ENCODE data around the gene PCBP4.

Gene PCBP4

DNA sequence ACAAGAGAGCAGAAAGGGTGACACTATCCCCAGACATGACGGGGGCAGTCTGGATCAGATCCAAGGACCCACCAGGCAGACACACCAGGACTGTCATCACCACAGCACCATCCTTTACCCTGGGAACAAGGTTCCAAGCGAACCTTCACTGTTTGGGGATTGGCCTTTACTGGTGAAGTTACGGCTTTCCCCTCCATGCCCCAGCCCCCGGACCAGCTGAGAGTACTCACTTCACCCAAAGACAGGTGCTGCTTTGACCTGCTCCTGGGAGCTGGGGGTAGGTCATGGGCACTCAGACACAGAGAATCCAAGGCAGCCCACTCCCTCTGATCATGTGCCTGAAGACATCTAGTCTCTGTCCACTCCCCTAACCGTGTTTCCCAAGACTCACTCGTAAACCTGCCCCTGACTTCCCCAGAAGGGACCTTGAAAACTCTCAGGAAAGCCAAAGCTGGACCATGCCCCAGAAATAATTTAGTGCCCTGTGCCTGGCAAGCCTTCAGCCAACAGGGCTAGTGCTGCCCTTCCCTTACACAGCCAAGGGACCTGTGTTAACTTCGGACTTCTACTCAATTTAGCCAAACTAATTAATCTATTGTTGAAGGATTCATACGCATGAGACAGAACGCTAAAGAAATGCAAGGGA is 28.4 kb downstream of the PCBP4 start:
- WGBS, 2 experiments = 90 to 92% methylated on average over 9 of the region's 9 CpGs
- Histone ChIP-seq H3K36me3 (ENCODE audit: control insufficient read depth, insufficient read depth, low read length) (peaks cover 12% of the 10 kb centered on the region), H3K4me3 (ENCODE audit: insufficient read depth, low read depth, low read length) (no peak overlapping the region), H3K27ac (ENCODE audit: insufficient read depth, low read depth, low read length, poor library complexity, severe bottlenecking) (no peak overlapping the region), H3K27me3 (ENCODE audit: control insufficient read depth, insufficient read depth, low read length, poor library complexity, severe bottlenecking) (no peaks in the 10 kb centered on the region), H3K4me1 (ENCODE audit: control insufficient read depth, insufficient read depth, low read length) (peaks cover 3% of the 10 kb centered on the region), H3K9me3 (ENCODE audit: control insufficient read depth, low read length) (no peaks in the 10 kb centered on the region)

DNA sequence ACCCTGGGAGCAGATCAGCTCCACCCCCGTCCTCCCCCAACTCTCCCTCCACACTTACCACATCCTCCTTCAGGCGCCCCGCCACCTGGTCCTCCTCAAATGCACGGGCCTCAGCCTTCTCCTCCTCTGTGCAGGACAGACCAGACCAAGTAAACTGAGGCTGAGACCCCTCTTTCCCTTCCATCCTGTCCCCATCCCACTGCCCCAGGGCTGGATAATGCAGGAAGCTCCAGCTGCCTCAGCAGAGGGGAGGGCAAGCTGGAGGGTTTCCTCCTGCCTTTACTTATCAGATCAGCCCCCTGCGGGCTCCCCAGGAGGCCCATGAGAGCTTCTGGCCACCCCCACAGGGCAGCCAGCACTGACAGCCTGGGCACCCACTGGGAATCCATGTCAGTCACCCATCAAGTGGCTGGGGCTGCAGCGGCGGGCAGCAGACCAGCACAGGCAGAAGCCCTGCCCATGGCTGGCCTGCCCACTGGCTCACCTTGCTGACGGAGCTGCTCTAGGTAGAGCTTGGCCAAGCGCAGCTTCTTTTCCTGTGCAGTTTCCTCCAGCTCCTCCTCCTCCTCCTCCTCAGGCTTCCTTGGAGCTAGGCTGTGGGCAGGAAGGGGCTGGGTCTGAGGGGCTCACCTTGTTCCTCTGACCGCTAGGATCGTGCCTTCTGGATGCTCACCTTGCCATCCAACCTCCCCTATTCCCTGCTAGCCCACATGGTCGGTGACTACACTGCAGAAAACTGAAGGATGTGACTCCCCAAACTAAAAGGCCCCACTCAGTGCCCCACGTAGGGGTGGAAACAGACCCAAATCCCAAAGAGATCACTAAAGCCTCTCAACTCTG is 29.4 kb downstream of the PCBP4 start:
- WGBS, 2 experiments = 92 to 94% methylated on average over 13 of the region's 13 CpGs
- Histone ChIP-seq H3K4me3 (ENCODE audit: insufficient read depth, low read depth, low read length) (no peak overlapping the region), H3K36me3 (ENCODE audit: control insufficient read depth, insufficient read depth, low read length) (peaks cover 17% of the 10 kb centered on the region), H3K27me3 (ENCODE audit: control insufficient read depth, insufficient read depth, low read length, poor library complexity, severe bottlenecking) (no peaks in the 10 kb centered on the region), H3K9me3 (ENCODE audit: control insufficient read depth, low read length) (no peaks in the 10 kb centered on the region), H3K4me1 (ENCODE audit: control insufficient read depth, insufficient read depth, low read length) (peaks cover 3% of the 10 kb centered on the region), H3K27ac (ENCODE audit: insufficient read depth, low read depth, low read length, poor library complexity, severe bottlenecking) (no peak overlapping the region)

DNA sequence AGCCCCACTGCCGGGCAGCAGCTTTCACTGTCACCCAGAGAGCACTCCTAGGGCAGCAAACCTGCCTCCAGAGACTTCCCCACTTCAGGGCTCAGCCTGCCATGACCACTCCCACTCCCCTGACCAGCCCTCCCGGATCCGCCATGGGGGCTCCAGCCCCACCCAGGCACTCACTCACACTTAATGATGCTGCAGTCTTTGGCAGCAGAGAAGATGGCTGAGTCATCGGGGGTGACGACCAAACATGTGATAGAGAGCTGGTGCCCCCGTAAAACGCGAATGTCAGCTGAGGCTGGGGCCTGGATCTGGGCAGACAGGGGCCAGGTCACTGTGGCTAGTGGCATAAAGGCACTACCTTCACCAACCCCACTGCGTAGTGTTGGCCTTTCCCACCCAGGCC is 30.2 kb downstream of the PCBP4 start:
- Histone ChIP-seq H3K4me1 (ENCODE audit: control insufficient read depth, insufficient read depth, low read length) (peaks cover 3% of the 10 kb centered on the region), H3K36me3 (ENCODE audit: control insufficient read depth, insufficient read depth, low read length) (peaks cover 17% of the 10 kb centered on the region), H3K9me3 (ENCODE audit: control insufficient read depth, low read length) (no peaks in the 10 kb centered on the region), H3K27ac (ENCODE audit: insufficient read depth, low read depth, low read length, poor library complexity, severe bottlenecking) (no peak overlapping the region), H3K27me3 (ENCODE audit: control insufficient read depth, insufficient read depth, low read length, poor library complexity, severe bottlenecking) (no peaks in the 10 kb centered on the region), H3K4me3 (ENCODE audit: insufficient read depth, low read depth, low read length) (no peak overlapping the region)
- 94 to 96% methylated on average over 9 of the region's 9 CpGs for WGBS, 2 experiments

DNA sequence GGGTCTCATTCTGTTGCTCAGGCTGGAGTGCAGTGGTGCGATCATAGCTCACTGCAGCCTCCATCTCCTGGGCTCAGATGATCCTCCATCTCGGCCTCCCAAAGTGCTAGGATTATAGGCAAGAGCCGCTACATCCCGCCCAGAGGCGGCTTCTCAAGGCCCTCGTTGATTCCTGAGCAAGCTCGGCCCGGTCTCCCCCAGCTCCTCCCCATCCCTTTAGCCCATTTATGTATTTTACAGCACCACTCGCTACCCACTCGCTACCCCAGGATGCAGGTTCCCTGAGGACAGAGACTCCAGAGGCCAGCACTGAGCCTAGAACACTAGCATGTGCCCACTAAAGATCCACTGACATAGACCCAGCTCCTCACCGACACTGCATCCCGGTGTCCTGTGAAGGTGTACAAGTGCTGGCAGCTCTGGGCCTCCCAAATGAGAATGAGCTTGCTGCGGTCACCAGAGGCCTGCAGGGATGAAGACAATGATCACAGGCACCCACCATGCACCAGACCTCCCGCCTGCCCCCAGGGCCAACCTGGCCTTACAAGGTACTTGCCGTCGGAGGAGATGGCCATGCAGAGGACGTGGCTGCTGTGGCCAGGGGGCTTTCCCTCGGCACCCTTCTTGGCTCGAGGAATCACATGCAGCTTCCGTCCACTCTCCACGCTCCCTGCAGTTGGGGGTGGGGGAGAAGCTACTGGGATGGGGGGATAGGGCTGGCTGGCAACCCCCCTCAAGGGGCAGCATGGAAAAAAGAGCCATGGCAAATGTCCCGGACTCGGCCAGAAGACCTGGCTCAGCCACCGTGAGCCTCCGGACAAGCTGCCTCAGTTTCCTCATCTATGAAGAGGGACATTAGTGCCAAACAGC is 31.1 kb downstream of the PCBP4 start:
- H3K9me3 ChIP-seq (ENCODE audit: control insufficient read depth, low read length) = no peaks in the 10 kb centered on the region
- no peaks in the 10 kb centered on the region for H3K27me3 ChIP-seq (ENCODE audit: control insufficient read depth, insufficient read depth, low read length, poor library complexity, severe bottlenecking)
- 94 to 95% methylated on average over 25 of the region's 25 CpGs for WGBS, 2 experiments
- H3K4me3 ChIP-seq (ENCODE audit: insufficient read depth, low read depth, low read length) = no peak overlapping the region
- peaks cover 17% of the 10 kb centered on the region for H3K36me3 ChIP-seq (ENCODE audit: control insufficient read depth, insufficient read depth, low read length)
- peaks cover 3% of the 10 kb centered on the region for H3K4me1 ChIP-seq (ENCODE audit: control insufficient read depth, insufficient read depth, low read length)
- no peak overlapping the region for H3K27ac ChIP-seq (ENCODE audit: insufficient read depth, low read depth, low read length, poor library complexity, severe bottlenecking)

DNA sequence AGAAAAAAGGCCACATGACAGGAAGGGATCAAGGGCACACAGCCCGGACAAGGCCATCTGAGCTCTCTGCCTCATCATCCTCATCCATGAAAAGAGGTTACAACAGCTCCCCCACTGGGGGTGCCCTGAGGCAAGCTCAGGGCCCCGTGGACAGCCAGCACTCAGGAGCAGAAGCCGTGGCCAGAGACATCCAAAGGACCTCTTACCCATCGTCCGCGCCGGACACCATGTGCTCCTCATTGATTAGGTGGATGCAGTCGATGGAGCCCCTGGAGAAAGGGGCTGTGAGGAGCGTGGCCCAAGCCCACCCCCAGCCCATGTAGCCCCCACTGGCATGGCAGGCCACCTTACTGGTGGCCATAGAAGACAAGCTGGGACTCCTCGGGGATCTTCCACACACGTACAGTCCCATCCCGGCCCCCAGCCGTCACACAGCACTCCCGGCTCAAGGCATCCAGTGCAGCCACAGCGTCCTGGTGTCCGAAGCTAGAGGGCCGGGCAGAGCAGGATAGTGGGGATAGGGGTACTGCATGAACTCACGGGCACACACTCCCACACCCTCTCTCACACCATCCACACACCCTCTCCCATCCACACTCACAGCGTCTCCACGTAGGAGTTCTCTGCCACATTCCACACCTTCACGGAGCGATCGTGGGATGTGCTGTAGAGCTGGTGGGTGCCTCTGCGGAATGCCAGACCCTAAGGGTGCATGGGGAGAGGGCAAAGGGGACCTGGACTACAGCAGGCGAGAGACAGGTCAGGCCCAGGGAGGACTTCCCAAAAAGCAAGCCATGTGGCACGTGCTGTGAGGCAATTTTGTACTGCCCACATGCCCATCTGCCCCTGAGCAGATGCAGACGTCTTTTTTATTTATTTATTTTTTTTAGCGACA is 32.0 kb downstream of the PCBP4 start:
- no peaks in the 10 kb centered on the region for H3K4me1 ChIP-seq (ENCODE audit: control insufficient read depth, insufficient read depth, low read length)
- H3K27me3 ChIP-seq (ENCODE audit: control insufficient read depth, insufficient read depth, low read length, poor library complexity, severe bottlenecking) = no peaks in the 10 kb centered on the region
- H3K4me3 ChIP-seq (ENCODE audit: insufficient read depth, low read depth, low read length) = no peak overlapping the region
- no peak overlapping the region for H3K27ac ChIP-seq (ENCODE audit: insufficient read depth, low read depth, low read length, poor library complexity, severe bottlenecking)
- H3K36me3 ChIP-seq (ENCODE audit: control insufficient read depth, insufficient read depth, low read length) = peaks cover 17% of the 10 kb centered on the region
- H3K9me3 ChIP-seq (ENCODE audit: control insufficient read depth, low read length) = no peaks in the 10 kb centered on the region
- WGBS, 2 experiments = 94 to 95% methylated on average over 28 of the region's 28 CpGs

DNA sequence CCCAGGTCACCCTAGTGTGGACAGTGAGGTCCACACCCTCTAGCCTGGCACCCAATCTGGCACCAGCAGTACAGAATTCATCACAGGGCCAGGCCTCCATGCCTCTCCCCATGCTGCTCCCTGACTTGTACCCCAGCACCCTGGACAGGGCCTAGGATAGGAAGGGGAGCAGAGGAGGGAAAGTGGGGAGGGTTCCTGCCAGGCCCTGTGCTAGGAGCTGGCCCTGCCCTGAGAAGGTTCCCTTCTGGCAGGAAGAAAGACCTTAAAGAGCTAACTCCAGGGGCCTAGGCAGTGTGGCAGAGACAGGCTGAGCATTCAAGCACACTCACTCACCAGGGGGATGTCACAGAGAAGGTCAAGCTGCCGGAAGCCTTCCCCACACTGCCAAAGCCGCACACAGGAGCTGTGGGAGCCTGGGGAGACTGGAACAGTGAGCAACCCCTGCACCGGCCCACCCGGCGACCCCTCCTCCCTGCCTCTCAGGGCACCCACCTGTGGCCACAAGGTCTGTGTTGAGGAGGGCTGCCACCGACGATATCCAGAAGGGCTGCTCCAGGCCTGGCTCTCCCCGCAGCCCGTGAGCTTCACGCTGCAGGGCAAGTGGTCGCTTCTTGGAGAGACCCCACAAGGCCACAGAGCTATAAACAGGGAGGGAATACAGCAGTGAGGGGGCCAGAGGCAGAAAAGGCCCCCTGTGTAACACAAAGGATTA is 33.0 kb downstream of the PCBP4 start:
- no peaks in the 10 kb centered on the region for H3K4me1 ChIP-seq (ENCODE audit: control insufficient read depth, insufficient read depth, low read length)
- no peak overlapping the region for H3K4me3 ChIP-seq (ENCODE audit: insufficient read depth, low read depth, low read length)
- 94 to 97% methylated on average over 11 of the region's 11 CpGs for WGBS, 2 experiments
- no peak overlapping the region for H3K27ac ChIP-seq (ENCODE audit: insufficient read depth, low read depth, low read length, poor library complexity, severe bottlenecking)
- H3K9me3 ChIP-seq (ENCODE audit: control insufficient read depth, low read length) = no peaks in the 10 kb centered on the region
- H3K27me3 ChIP-seq (ENCODE audit: control insufficient read depth, insufficient read depth, low read length, poor library complexity, severe bottlenecking) = no peaks in the 10 kb centered on the region
- H3K36me3 ChIP-seq (ENCODE audit: control insufficient read depth, insufficient read depth, low read length) = peaks cover 17% of the 10 kb centered on the region

DNA sequence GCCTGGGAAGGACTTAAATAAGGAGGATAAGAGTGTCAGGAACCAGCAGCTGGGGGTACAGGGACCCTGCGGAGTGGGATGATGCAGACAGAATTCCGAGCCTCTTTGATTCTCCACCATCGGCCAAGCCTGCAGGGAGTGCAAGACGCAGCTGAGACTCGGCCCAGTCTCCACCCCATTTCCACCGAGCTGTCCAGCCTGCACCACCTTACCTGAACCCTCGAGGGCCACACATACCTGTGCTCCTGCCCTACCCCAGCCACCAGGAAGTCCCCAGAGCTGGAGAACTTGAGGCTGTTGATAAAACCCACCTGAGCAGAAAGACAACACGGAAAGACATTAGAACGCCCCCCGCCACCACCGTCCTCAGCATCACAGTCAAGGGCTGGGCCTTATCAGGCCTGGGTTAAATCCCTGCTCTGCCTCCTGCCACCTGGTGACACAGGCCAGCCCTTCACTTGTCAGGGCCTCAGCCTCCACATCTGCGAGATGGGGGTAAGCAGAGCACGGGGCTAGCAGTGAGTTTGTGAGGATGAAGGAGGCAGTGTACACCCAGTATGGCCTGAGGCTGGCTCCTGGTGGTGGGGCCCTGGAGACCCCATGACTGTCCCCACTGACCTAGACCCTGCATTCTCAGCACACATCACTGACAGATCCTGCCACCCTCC is 33.6 kb downstream of the PCBP4 start:
- 92 to 95% methylated on average over 13 of the region's 13 CpGs for WGBS, 2 experiments
- peaks cover 17% of the 10 kb centered on the region for H3K36me3 ChIP-seq (ENCODE audit: control insufficient read depth, insufficient read depth, low read length)
- H3K27ac ChIP-seq (ENCODE audit: insufficient read depth, low read depth, low read length, poor library complexity, severe bottlenecking) = no peak overlapping the region
- no peaks in the 10 kb centered on the region for H3K27me3 ChIP-seq (ENCODE audit: control insufficient read depth, insufficient read depth, low read length, poor library complexity, severe bottlenecking)
- no peaks in the 10 kb centered on the region for H3K9me3 ChIP-seq (ENCODE audit: control insufficient read depth, low read length)
- no peaks in the 10 kb centered on the region for H3K4me1 ChIP-seq (ENCODE audit: control insufficient read depth, insufficient read depth, low read length)
- H3K4me3 ChIP-seq (ENCODE audit: insufficient read depth, low read depth, low read length) = no peak overlapping the region

DNA sequence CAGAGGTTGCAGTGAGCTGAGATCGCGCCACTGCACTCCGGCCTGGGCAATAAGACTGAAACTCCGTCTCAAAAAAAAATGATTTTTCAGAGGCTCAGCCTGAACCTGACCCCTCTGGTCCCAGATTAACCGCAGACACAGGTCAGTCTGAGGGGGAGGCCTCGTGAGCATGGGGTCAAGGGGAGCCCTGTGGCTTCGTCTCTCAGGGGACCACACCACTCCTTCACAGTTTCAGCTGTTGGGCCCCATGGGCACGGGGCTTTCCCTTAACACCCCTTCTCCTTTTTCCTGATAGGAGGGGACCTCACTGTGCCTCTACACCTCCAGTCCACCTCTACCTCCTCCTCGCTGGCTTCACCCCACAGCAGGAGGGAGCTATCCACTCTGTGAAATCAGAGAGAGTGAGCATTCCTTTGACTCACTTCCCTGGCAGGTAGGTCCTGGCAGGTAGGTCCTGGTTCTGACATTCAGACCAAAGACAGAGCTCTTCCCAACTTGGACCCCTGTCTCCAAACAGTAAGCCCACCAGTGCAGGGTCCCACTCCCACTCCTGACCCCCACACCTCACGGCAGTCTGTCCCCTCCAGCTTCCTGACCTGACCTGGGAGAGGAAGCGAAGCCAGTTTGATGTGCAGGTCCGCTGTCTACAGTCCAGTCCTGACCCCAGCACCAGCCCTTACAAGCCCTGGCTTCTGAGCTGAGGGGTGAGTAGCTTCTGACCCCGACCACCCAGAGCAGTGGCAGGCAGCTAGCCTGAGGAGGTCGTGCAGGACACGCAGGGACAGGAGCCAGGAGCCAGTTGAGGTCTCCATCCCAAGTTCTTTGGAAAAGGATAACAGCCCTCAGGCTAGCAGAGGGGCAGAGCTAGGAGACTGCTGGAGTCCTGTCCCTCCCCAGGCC is 34.5 kb downstream of the PCBP4 start:
- Histone ChIP-seq H3K4me1 (ENCODE audit: control insufficient read depth, insufficient read depth, low read length) (no peaks in the 10 kb centered on the region), H3K36me3 (ENCODE audit: control insufficient read depth, insufficient read depth, low read length) (peaks cover 15% of the 10 kb centered on the region), H3K27ac (ENCODE audit: insufficient read depth, low read depth, low read length, poor library complexity, severe bottlenecking) (no peak overlapping the region), H3K9me3 (ENCODE audit: control insufficient read depth, low read length) (no peaks in the 10 kb centered on the region), H3K27me3 (ENCODE audit: control insufficient read depth, insufficient read depth, low read length, poor library complexity, severe bottlenecking) (no peaks in the 10 kb centered on the region), H3K4me3 (ENCODE audit: insufficient read depth, low read depth, low read length) (no peak overlapping the region)
- WGBS, 2 experiments = 93 to 95% methylated on average over 15 of the region's 15 CpGs

All from ectodermal cell (in vitro differentiated cells).